ENCODE measurements around the gene SCML1. TPM values are rescaled to one million over a fixed set of nuclear protein-coding genes. Genes with fewer than 3 reads are reported as not detected.

The SCML1 gene
- total and polyA plus RNA-seq, 9 of the 15 experiments (the other 6 are each of a cell fraction or from before 2014, with no cell fraction given): 0.01 to 0.04 (median 0.04) TPM; not detected in 6

GRCh38 chrX:17798921-17799320 lies 61.6 kb downstream of the SCML1 start (continued):
- TF ChIP-seq SNRNP70 (optimal IDR thresholded peaks at IDR 0.05; ENCODE audit: low read depth, low read length) (no peak), ATF7 (IDR thresholded peaks at IDR 0.05) (no peak), SMARCB1 (IDR thresholded peaks at IDR 0.05; ENCODE audit: insufficient read length, low read depth) (no peak), POU5F1 (IDR thresholded peaks at IDR 0.05; ENCODE audit: borderline replicate concordance, low read depth, low read length, partially characterized antibody) (no peak)

- 0% methylated on average over 10 of the region's 13 CpGs for WGBS (ENCODE audit: insufficient coverage, low coverage, missing lambda C conversion rate)
- no peaks in the 10 kb centered on the region for H3K79me2 ChIP-seq (ENCODE audit: control insufficient read depth, insufficient read depth, low read length)
- POLR2A ChIA-PET: interaction anchor here (0.6 kb wide), 1 partner anchor 1471 kb away, joined by 3 read pairs; no protein-coding TSS in a partner anchor
- H3K9me3 ChIP-seq (replicated peaks; ENCODE audit: control insufficient read depth, insufficient read depth, low read depth, low read length): no peaks in the 10 kb centered on the region
- no peak overlapping the region for H3K4me2 ChIP-seq (ENCODE audit: insufficient read depth, low read length)
- H3K4me3 ChIP-seq: no peak overlapping the region
- FAIRE-seq (no peak), DNase-seq (ENCODE audit: extremely low read depth in 1 of 4, low spot score in 3 of 4) (no peak), ATAC-seq (no peak)
- in situ Hi-C loops (cut with MboI): no loop called here
- intact Hi-C loops (cut with micrococcal nuclease): no loop called here
- no peaks in the 10 kb centered on the region for H4K20me1 ChIP-seq (replicated peaks; ENCODE audit: control insufficient read depth, insufficient read depth, low read length)
- peaks cover 0 to 13% of the 10 kb centered on the region in 2 experiments; a peak in 1 of 5 replicates for H3K27me3 ChIP-seq (ENCODE audit: control insufficient read depth in 2 of 2, insufficient read depth in 2 of 2, low read length in 2 of 2)
- H3K9me1 ChIP-seq (ENCODE audit: control insufficient read depth, insufficient read depth, low read length): no peaks in the 10 kb centered on the region
- no peak overlapping the region for H3K27ac ChIP-seq (ENCODE audit: extremely low read depth, low read depth, low read length)
- CTCF ChIA-PET (ENCODE audit: low intra/inter-chr PET ratio): no interaction called here
- no TSS peak for BruUV-seq (replicated peaks)
- H3K9ac ChIP-seq (ENCODE audit: insufficient read depth in 1 of 2, low read depth in 2 of 2, low read length in 2 of 2): no peak overlapping the region
- no peaks in the 10 kb centered on the region for H3K4me1 ChIP-seq (replicated peaks in 1 of 2; ENCODE audit: control insufficient read depth in 2 of 2, insufficient read depth in 2 of 2, low read length in 2 of 2)
- H2AFZ ChIP-seq (ENCODE audit: low read depth, low read length): no peak overlapping the region
- no peaks in the 10 kb centered on the region for H3K36me3 ChIP-seq (ENCODE audit: control insufficient read depth, insufficient read depth, low read length)
- TF ChIP-seq SMARCB1 (IDR thresholded peaks at IDR 0.05; ENCODE audit: insufficient read length, low read depth) (no peak), FOXA3 (CRISPR knock-in tag; conservative IDR thresholded peaks at IDR 0.05 in 1 of 2, IDR thresholded peaks at IDR 0.05 in 1 of 2) (no peak), FOS (IDR thresholded peaks at IDR 0.05; ENCODE audit: extremely low read depth, insufficient read length) (no peak), TSC22D4 (tag; IDR thresholded peaks at IDR 0.05) (no peak), ZNF324 (CRISPR knock-in tag; IDR thresholded peaks at IDR 0.05) (no peak), BCLAF1 (IDR thresholded peaks at IDR 0.05; ENCODE audit: borderline replicate concordance in 1 of 2, control insufficient read depth in 1 of 2, low read depth in 2 of 2, low read length in 1 of 2) (no peak), PATZ1 (CRISPR knock-in tag; IDR thresholded peaks at IDR 0.05; ENCODE audit: borderline replicate concordance) (no peak), ETV1 (tag; conservative IDR thresholded peaks at IDR 0.05; ENCODE audit: low read depth) (no peak), U2AF1 (optimal IDR thresholded peaks at IDR 0.05; ENCODE audit: low read depth, low read length) (no peak), ATF7 (IDR thresholded peaks at IDR 0.05) (no peak), GABPB2 (CRISPR knock-in tag; conservative IDR thresholded peaks at IDR 0.05) (no peak), ZNF224 (CRISPR knock-in tag; IDR thresholded peaks at IDR 0.05) (no peak), ZNF408 (CRISPR knock-in tag; IDR thresholded peaks at IDR 0.05; ENCODE audit: low read depth) (no peak), ZNF174 (CRISPR knock-in tag; IDR thresholded peaks at IDR 0.05) (no peak)
Observed at GRCh38 chrX:17801431-17801830, 64.1 kb downstream of the SCML1 start.

Measured in K562 (cell line).